Endothelial cell of umbilical vein (primary cell): ENCODE measurements around the gene RSPH3. TPM values are rescaled to one million over a fixed set of nuclear protein-coding genes. Genes with fewer than 3 reads are reported as not detected.

Experiments
- BruUV-seq: library from RNA; stranded (reverse); fragments of 400-500 nt; replicated peaks from 2 replicates; lab custom pipeline; 2021; lab: Mats Ljungman, UMichigan
- CTCF ChIA-PET: fragments of 300-600, 350-600 bp; sonication (Branson Sonifier 250); formaldehyde crosslinking; loops from one replicate; lab custom pipeline; 2021; ENCODE audit warnings: antibody characterized with exemption, inconsistent platforms; lab: Charles Lee
- POLR2A ChIA-PET: fragments of 300-600, 350-600 bp; sonication (Branson Sonifier 250); formaldehyde crosslinking; loops from one replicate; lab custom pipeline; 2021; ENCODE audit warnings: antibody characterized with exemption, inconsistent platforms; lab: Charles Lee
- DNase-seq: peaks from one replicate; pipeline ENCODE4 v3.0.0-alpha.2; 2011; ENCODE audit warnings: low read depth, low spot score
- FAIRE-seq: peaks from 2 replicates; lab custom pipeline; 2011; peaks lifted over from hg19 to GRCh38; lab: Jason Lieb, UNC
- H2AFZ ChIP-seq: 2 replicates; pipeline ENCODE4 v1.6.0; 2012; ENCODE audit warnings: low read depth, low read length, control low read depth, inconsistent platforms
- H3K27ac ChIP-seq: 2 replicates; pipeline ENCODE4 v1.5.1; 2011; ENCODE audit warnings: low read depth, mild to moderate bottlenecking, control low read depth, low read length, moderate library complexity; ENCODE audit not compliant: insufficient read depth
- H3K27me3 ChIP-seq, 2 experiments: 2 replicates each; pipeline versions ENCODE4 v1.6.0 to v1.6.1; 2011; ENCODE audit warnings: low read length in 2 of 2, mixed read lengths in 1 of 2; ENCODE audit not compliant: control insufficient read depth in 2 of 2, insufficient read depth in 2 of 2
- H3K36me3 ChIP-seq, 2 experiments: 2 replicates in 1 of 2; 3 replicates in 1 of 2; pipeline ENCODE4 v1.5.1; 2011; ENCODE audit warnings: low read length in 2 of 2, mild to moderate bottlenecking in 1 of 2, moderate library complexity in 1 of 2; ENCODE audit not compliant: control insufficient read depth in 2 of 2, insufficient read depth in 2 of 2; ENCODE audit errors: extremely low read depth in 1 of 2
- H3K4me1 ChIP-seq: 3 replicates; pipeline ENCODE4 v1.5.1; 2011; ENCODE audit warnings: mild to moderate bottlenecking, low read length; ENCODE audit not compliant: control insufficient read depth, insufficient read depth; ENCODE audit errors: extremely low read depth
- H3K4me2 ChIP-seq: 2 replicates; pipeline ENCODE4 v1.6.1; 2011; ENCODE audit warnings: low read length, control low read depth, mixed read lengths; ENCODE audit not compliant: insufficient read depth
- H3K4me3 ChIP-seq, 3 experiments: fragments of 200-600 bp in 1 of 3; sonication (generic), shearing (Covaris generic) in 1 of 3; replicated peaks in 1 of 3; 2 replicates each; pipeline ENCODE4 v1.5.1; 2011 to 2016; ENCODE audit warnings: control low read depth in 3 of 3, low read length in 3 of 3, mild to moderate bottlenecking in 2 of 3, inconsistent platforms in 1 of 3, low read depth in 1 of 3, moderate library complexity in 1 of 3; ENCODE audit not compliant: insufficient read depth in 1 of 3
- H3K79me2 ChIP-seq: 2 replicates; pipeline ENCODE4 v1.6.0; 2012; ENCODE audit warnings: low read length, inconsistent platforms; ENCODE audit not compliant: control insufficient read depth, insufficient read depth
- H3K9ac ChIP-seq: replicated peaks from 2 replicates; pipeline ENCODE3; 2011; ENCODE audit warnings: low read length, control low read depth; ENCODE audit not compliant: insufficient read depth; ENCODE audit errors: extremely low read depth
- H3K9me1 ChIP-seq: replicated peaks from 3 replicates; pipeline ENCODE4 v1.6.0; 2011; ENCODE audit warnings: mild to moderate bottlenecking, low read length; ENCODE audit not compliant: control insufficient read depth, insufficient read depth; ENCODE audit errors: extremely low read depth
- H3K9me3 ChIP-seq: replicated peaks from 2 replicates; pipeline ENCODE4 v1.5.1; 2012; ENCODE audit warnings: low read length, inconsistent platforms; ENCODE audit not compliant: control insufficient read depth, insufficient read depth
- H4K20me1 ChIP-seq: replicated peaks from 2 replicates; pipeline ENCODE3; 2011; ENCODE audit warnings: mild to moderate bottlenecking, low read length; ENCODE audit not compliant: control insufficient read depth, insufficient read depth; ENCODE audit errors: extremely low read depth
- EZH2 ChIP-seq: IDR thresholded peaks from 2 replicates; pipeline ENCODE4 v1.6.1; 2012; ENCODE audit warnings: borderline replicate concordance, low read depth, mild to moderate bottlenecking, moderate library complexity, low read length, inconsistent platforms; ENCODE audit not compliant: severe bottlenecking
- FOS ChIP-seq: IDR thresholded peaks from 2 replicates; pipeline ENCODE4 v1.6.1; 2011; ENCODE audit warnings: mild to moderate bottlenecking, low read length, moderate library complexity, borderline replicate concordance; ENCODE audit not compliant: insufficient read depth
- GATA2 ChIP-seq: IDR thresholded peaks from 2 replicates; pipeline ENCODE4 v1.7.0; 2011; ENCODE audit warnings: low read depth, mild to moderate bottlenecking, moderate library complexity, mixed read lengths, low read length; ENCODE audit not compliant: insufficient read length, insufficient read depth
- MYC ChIP-seq: IDR thresholded peaks from one replicate; pipeline ENCODE4 v1.6.1; 2011; ENCODE audit warnings: mild to moderate bottlenecking, low read depth, low read length
- POLR2A ChIP-seq: IDR thresholded peaks from 2 replicates; pipeline ENCODE4 v1.6.1; 2012; ENCODE audit warnings: low read depth, mild to moderate bottlenecking, control low read depth, low read length
- POLR2AphosphoS5 ChIP-seq: IDR thresholded peaks from 2 replicates; pipeline ENCODE4 v1.6.1; 2012; ENCODE audit warnings: low read depth, mild to moderate bottlenecking, control low read depth, low read length, moderate library complexity; ENCODE audit not compliant: insufficient read depth
- dilution Hi-C: fragments of 300-500 bp; cut with MboI; formaldehyde crosslinking; loops from one replicate; pipeline ENCODE4 v1.15.0; 2019; ENCODE audit warnings: low sequenced_read_pairs; ENCODE audit not compliant: extremely low pct_ligation_motif_present
- intact Hi-C: fragments of 100-400 bp; cut with micrococcal nuclease; formaldehyde crosslinking; loops from one replicate; pipeline ENCODE4 v1.10.0; 2022
- polyA plus RNA-seq, 4 experiments: library from polyadenylated mRNA; depleted of rRNA in 3 of 4; stranded (reverse) in 3 of 4; unstranded in 1 of 4; fragments of >200 nt; gene quantifications; 2 replicates each; pipeline versions ENCODE4 v1.2.1 to v1.2.3, GENCODE V29; 2011 to 2012; ENCODE audit warnings: missing spikeins in 1 of 4
- total RNA-seq: library from RNA; stranded (reverse); gene quantifications from 2 replicates; pipeline ENCODE4 v1.2.3, GENCODE V29; 2021
- TF ChIP-seq, protein P1 (sequence below): IDR thresholded peaks from 2 replicates; pipeline ENCODE4 v1.6.1; 2011; ENCODE audit not compliant: insufficient read depth, insufficient read length
- TF ChIP-seq, protein P2 (sequence below), 2 donors: IDR thresholded peaks; 1 replicate in 1 of 2; 2 replicates in 1 of 2; pipeline ENCODE4 v1.5.1; 2011; ENCODE audit warnings: low read length in 2 of 2, mild to moderate bottlenecking in 2 of 2, moderate library complexity in 2 of 2, control low read depth in 1 of 2, inconsistent platforms in 1 of 2, low read depth in 1 of 2; ENCODE audit not compliant: insufficient read depth in 1 of 2; ENCODE audit errors: extremely low read depth in 1 of 2

RSPH3 gene
- total and polyA plus RNA-seq, 2 donors (not counting 3 experiments of a cell fraction or from before 2014, with no cell fraction given) = 0.66 to 3.3 TPM

DNA sequence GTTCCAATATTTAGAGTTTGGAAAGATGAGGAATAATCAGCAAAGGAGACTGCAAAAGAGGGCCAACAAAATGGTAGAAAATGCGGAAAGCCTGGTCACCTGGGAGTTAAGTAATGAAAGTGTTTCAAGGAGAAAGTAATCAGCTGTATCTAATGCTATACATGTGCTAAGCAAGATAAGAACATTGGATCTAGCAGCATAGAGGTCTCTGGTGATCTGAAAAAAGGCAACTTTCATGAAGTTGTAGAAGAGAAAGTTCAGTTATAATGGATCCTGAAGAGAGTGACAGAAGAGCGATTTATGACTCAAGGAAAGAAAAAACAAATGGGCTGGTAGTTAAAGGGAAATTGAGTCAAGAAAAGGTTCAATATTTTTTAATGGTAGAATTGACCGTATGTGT lies 4.6 kb upstream of the RSPH3 start:
- Histone ChIP-seq H3K4me1 (peaks cover 6% of the 10 kb centered on the region), H3K36me3 (no peaks in the 10 kb centered on the region), H2AFZ (no peak overlapping the region), H3K4me3 (no peak overlapping the region), H3K27me3 (no peaks in the 10 kb centered on the region), H3K9me1 (no peaks in the 10 kb centered on the region), H3K9ac (no peak overlapping the region), H3K27ac (no peak overlapping the region), H3K4me2 (no peak overlapping the region), H3K79me2 (no peaks in the 10 kb centered on the region), H3K9me3 (no peaks in the 10 kb centered on the region), H4K20me1 (no peaks in the 10 kb centered on the region)
- DNase-seq (no peak), FAIRE-seq (no peak)
- intact Hi-C loops = no loop called here
- TF ChIP-seq, protein P1, sequence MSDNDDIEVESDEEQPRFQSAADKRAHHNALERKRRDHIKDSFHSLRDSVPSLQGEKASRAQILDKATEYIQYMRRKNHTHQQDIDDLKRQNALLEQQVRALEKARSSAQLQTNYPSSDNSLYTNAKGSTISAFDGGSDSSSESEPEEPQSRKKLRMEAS = no peak
- TF ChIP-seq EZH2 = no peak
- no peak for TF ChIP-seq GATA2
- TF ChIP-seq POLR2AphosphoS5 = no peak
- TF ChIP-seq, protein P2, sequence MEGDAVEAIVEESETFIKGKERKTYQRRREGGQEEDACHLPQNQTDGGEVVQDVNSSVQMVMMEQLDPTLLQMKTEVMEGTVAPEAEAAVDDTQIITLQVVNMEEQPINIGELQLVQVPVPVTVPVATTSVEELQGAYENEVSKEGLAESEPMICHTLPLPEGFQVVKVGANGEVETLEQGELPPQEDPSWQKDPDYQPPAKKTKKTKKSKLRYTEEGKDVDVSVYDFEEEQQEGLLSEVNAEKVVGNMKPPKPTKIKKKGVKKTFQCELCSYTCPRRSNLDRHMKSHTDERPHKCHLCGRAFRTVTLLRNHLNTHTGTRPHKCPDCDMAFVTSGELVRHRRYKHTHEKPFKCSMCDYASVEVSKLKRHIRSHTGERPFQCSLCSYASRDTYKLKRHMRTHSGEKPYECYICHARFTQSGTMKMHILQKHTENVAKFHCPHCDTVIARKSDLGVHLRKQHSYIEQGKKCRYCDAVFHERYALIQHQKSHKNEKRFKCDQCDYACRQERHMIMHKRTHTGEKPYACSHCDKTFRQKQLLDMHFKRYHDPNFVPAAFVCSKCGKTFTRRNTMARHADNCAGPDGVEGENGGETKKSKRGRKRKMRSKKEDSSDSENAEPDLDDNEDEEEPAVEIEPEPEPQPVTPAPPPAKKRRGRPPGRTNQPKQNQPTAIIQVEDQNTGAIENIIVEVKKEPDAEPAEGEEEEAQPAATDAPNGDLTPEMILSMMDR (IDR thresholded peaks at IDR 0.05; ENCODE audit: extremely low read depth in 1 of 2, insufficient read depth in 1 of 2, low read depth in 1 of 2, low read length in 2 of 2) = no peak
- TF ChIP-seq MYC = no peak
- TF ChIP-seq POLR2A = no peak
- no peak for TF ChIP-seq FOS
- BruUV-seq = no TSS peak
- dilution Hi-C loops = no loop called here
- ChIA-PET CTCF (interaction anchor here (1.1 to 1.2 kb wide), 2 partner anchors 130 to 211 kb away, joined by 3 to 4 read pairs; no protein-coding TSS in a partner anchor), POLR2A (no interaction called here)
